Activated CD4-positive, alpha-beta memory T cell treated with anti-CD3 and anti-CD28 coated beads, Interleukin-2, amount 10 ng/mL, durations not matched to agents 7 days and 5 days (primary cell): ENCODE measurements around the gene PDXK. TPM values are rescaled to one million over a fixed set of nuclear protein-coding genes. Genes with fewer than 3 reads are reported as not detected.

ENCODE experiments used
- CTCF ChIA-PET: fragments of 350-600 bp; sonication (Branson Sonifier 250); formaldehyde crosslinking; loops from one replicate; lab custom pipeline; 2021; ENCODE audit warnings: antibody characterized with exemption, inconsistent platforms; lab: Charles Lee
- POLR2A ChIA-PET: fragments of 350-600 bp; sonication (Branson Sonifier 250); formaldehyde crosslinking; loops from one replicate; lab custom pipeline; 2021; ENCODE audit warnings: antibody characterized with exemption; lab: Charles Lee
- DNase-seq: peaks from one replicate; pipeline ENCODE4 v3.0.0-alpha.2; 2020
- H3K27ac Mint-ChIP-seq: one replicate; pipeline ENCODE4 v1.8.0; 2021; ENCODE audit warnings: mild to moderate bottlenecking, mixed read lengths
- H3K27me3 Mint-ChIP-seq: one replicate; pipeline ENCODE4 v1.8.0; 2021; ENCODE audit warnings: mixed read lengths
- H3K36me3 Mint-ChIP-seq: one replicate; pipeline ENCODE4 v1.8.0; 2021; ENCODE audit warnings: low read depth, mixed read lengths
- H3K4me1 Mint-ChIP-seq: one replicate; pipeline ENCODE4 v1.8.0; 2021; ENCODE audit warnings: mixed read lengths
- H3K4me3 Mint-ChIP-seq: one replicate; pipeline ENCODE4 v1.8.0; 2021; ENCODE audit warnings: mild to moderate bottlenecking, mixed read lengths
- H3K9me3 Mint-ChIP-seq: one replicate; pipeline ENCODE4 v1.8.0; 2021; ENCODE audit warnings: mixed read lengths
- total RNA-seq, 2 experiments: library from RNA; stranded (reverse); gene quantifications; one replicate each; pipeline ENCODE4 v1.2.3, GENCODE V29; 2021

Gene PDXK
- total RNA-seq, 2 experiments from 2014 or later, result 94.1 to 95.0 TPM

DNA sequence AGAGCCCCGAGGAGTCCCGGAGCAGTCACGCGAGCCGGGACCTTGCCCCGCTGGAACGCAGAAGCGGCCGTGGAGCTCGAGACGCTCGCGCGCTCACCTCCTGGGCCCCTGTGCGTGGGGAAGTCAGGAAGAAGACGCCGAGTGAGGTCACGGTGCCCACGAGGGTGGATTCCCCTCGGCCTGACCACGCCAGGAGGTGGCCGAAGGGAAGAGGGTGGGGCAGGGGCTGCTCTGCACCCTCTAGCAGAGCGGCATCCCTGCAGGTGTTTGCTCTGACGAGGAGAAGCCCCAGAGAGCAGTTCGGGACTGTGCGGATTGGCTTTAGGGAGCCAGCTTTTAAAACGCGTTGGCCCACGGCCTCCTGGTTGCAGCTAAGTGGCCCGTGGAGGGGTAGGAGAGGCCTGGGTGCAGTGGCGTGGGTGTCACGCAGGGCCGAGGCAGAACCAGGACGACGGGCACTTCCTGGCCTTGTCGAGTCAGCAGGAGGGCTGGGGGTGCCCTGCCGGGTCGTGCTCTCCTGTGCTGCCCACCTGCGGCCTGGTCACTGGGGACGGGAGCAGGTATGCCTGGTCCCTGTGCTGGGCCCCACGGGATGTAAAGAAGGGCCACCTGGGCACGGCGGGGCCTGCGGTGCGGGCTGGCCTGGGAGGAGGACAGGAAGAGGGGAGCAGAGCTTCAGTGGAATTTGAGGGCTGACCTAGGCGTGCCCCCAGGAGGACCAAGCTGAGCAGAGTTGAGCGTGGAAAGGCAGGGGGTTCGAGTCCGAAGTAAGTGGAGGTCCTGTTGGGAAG, 1.0 kb downstream of the PDXK start:
- POLR2A ChIA-PET, result interaction anchor here (0.7 to 2.3 kb wide), 10 partner anchors 8 to 364 kb away, joined by 3 to 27 read pairs (median 4); partner anchors contain the start of gene RRP1
- Mint-ChIP-seq H3K4me3 (peak overlapping the region; percentile 81), H3K36me3 (peaks cover 9% of the 10 kb centered on the region), H3K9me3 (no peaks in the 10 kb centered on the region), H3K27ac (peak overlapping the region; percentile 67), H3K4me1 (peaks cover 34% of the 10 kb centered on the region), H3K27me3 (peaks cover 18% of the 10 kb centered on the region)
- CTCF ChIA-PET, result interaction anchor here (0.9 to 1.5 kb wide), 3 partner anchors 9 to 69 kb away, joined by 3 to 5 read pairs (median 3); partner anchors contain the start of gene RRP1
- no peak for DNase-seq

DNA sequence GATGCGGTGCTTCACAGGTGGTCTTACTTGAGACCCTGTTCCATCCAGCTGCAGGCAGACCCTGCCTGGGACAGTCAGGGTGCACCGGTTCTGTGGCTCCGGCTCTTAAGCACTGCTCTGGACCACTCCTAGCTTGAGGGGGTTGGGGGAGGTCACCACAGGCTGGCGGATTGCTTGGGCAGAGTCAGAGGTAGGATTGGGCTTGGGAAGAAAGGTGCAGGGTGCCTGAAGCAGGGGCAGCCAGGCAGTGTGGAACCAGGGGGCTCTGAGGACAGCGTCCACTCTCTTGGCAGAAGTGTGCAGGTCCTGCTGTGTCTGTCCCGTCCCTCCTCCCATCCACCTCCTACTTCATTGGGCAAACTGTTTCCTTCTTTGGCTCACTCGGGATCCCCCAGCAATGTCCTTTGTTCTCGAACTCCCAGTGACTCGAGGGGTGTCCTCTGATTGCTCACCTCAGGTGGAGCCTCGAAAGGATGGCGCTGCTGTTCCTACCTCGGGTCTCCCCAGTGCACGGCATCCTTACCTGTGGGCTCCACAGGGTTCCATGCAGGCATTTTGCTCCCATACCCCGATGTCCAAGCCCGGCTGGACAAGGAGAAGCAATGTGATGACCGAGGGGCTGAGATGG, 1.7 kb downstream of the PDXK start:
- H3K27me3 Mint-ChIP-seq, result peaks cover 11% of the 10 kb centered on the region
- peaks cover 9% of the 10 kb centered on the region for H3K36me3 Mint-ChIP-seq
- CTCF ChIA-PET, result interaction anchor here (1.4 to 1.5 kb wide), 2 partner anchors 8 to 16 kb away, joined by 3 to 5 read pairs; no protein-coding TSS in a partner anchor
- peaks cover 39% of the 10 kb centered on the region for H3K4me1 Mint-ChIP-seq
- POLR2A ChIA-PET, result interaction anchor here (0.8 to 2.3 kb wide), 11 partner anchors 8 to 363 kb away, joined by 3 to 27 read pairs (median 4); partner anchors contain the start of genes HSF2BP, RRP1 and RRP1B
- peak overlapping the region; percentile 26 for H3K27ac Mint-ChIP-seq
- H3K9me3 Mint-ChIP-seq, result no peaks in the 10 kb centered on the region
- peak overlapping the region; percentile 81 for H3K4me3 Mint-ChIP-seq
- no peak for DNase-seq

DNA sequence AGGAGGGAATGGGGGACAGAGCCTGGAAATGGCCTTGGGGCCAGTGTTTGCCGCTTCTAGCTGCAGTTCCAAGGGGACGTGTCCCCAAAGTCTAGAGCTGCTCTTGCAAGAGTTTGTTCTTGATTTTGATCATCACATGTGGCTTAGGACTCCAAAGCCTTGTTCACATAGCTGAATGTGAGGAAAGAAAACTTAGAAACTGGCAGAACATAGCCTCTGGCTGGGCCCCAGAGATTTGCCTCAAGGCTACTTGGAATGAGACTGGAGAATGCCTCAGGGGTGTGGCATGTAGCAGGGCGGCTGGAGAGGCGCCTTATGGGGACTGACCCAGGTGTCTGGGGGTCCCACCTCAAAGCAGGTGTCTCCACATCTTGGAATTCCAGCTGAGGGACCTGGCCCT, 2.3 kb downstream of the PDXK start:
- no peak overlapping the region for H3K27ac Mint-ChIP-seq
- CTCF ChIA-PET, result interaction anchor here (0.6 kb wide), 1 partner anchor 134 kb away, joined by 3 read pairs; no protein-coding TSS in a partner anchor
- peaks cover 11% of the 10 kb centered on the region for H3K27me3 Mint-ChIP-seq
- DNase-seq, result no peak
- peak overlapping the region; percentile 81 for H3K4me3 Mint-ChIP-seq
- POLR2A ChIA-PET, result interaction anchor here (1.1 to 2.3 kb wide), 5 partner anchors 11 to 62 kb away, joined by 3 to 7 read pairs (median 3); partner anchors contain the start of genes HSF2BP and RRP1B
- peaks cover 12% of the 10 kb centered on the region for H3K36me3 Mint-ChIP-seq
- H3K4me1 Mint-ChIP-seq, result peaks cover 43% of the 10 kb centered on the region
- no peaks in the 10 kb centered on the region for H3K9me3 Mint-ChIP-seq

DNA sequence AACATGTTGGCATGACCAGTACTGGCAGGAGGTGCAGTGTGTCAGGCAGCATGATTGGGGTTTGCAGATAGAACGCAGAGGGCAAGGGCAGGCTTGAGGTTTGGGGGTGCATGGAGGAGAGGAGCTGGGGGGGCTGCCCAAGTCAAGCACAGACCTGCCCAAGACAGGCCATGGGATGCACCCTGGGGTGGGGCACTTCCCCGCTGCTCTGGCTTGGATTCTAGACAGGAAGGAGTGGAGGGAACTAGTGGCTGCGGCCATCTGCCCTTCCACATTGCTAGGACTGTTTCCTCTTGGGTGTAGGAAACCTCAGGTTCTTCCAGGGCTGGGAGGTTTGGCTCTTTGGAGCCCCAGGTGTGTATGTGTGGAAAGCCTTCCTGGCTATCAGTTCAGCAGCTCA, 3.0 kb downstream of the PDXK start:
- peaks cover 4% of the 10 kb centered on the region for H3K27me3 Mint-ChIP-seq
- H3K4me1 Mint-ChIP-seq, result peaks cover 49% of the 10 kb centered on the region
- peaks cover 15% of the 10 kb centered on the region for H3K36me3 Mint-ChIP-seq
- no peak overlapping the region for H3K4me3 Mint-ChIP-seq
- POLR2A ChIA-PET, result interaction anchor here (0.6 to 1.3 kb wide), 2 partner anchors 8 to 11 kb away, joined by 3 read pairs; no protein-coding TSS in a partner anchor
- H3K9me3 Mint-ChIP-seq, result no peaks in the 10 kb centered on the region
- CTCF ChIA-PET, result no interaction called here
- no peak overlapping the region for H3K27ac Mint-ChIP-seq
- DNase-seq, result no peak

DNA sequence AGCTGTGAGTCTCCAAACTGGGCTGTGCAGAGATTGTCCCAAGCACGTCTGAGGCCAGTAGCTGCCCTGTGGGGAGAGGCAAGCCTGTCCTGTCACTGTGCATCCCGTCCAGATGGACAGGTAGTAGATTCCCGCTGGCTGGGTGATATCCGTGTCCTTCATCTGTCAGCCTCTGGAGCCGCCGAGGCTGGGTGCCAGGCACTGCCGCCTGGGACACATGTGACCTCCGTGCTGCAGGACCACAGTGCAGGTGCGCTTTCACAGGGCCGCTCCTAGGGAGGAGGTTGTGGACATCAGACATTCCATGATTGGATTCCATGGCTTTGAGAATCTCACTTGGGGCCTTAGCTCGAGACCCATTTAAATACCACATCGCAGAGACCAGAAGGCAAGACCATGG, 4.7 kb downstream of the PDXK start:
- no peak overlapping the region for H3K4me3 Mint-ChIP-seq
- peaks cover 62% of the 10 kb centered on the region for H3K4me1 Mint-ChIP-seq
- POLR2A ChIA-PET, result interaction anchor here (1.0 kb wide), 1 partner anchor 65 kb away, joined by 3 read pairs; no protein-coding TSS in a partner anchor
- CTCF ChIA-PET, result no interaction called here
- no peaks in the 10 kb centered on the region for H3K9me3 Mint-ChIP-seq
- no peak for DNase-seq
- peak overlapping the region; percentile 31 for H3K27ac Mint-ChIP-seq
- H3K36me3 Mint-ChIP-seq, result peaks cover 15% of the 10 kb centered on the region
- H3K27me3 Mint-ChIP-seq, result no peaks in the 10 kb centered on the region

DNA sequence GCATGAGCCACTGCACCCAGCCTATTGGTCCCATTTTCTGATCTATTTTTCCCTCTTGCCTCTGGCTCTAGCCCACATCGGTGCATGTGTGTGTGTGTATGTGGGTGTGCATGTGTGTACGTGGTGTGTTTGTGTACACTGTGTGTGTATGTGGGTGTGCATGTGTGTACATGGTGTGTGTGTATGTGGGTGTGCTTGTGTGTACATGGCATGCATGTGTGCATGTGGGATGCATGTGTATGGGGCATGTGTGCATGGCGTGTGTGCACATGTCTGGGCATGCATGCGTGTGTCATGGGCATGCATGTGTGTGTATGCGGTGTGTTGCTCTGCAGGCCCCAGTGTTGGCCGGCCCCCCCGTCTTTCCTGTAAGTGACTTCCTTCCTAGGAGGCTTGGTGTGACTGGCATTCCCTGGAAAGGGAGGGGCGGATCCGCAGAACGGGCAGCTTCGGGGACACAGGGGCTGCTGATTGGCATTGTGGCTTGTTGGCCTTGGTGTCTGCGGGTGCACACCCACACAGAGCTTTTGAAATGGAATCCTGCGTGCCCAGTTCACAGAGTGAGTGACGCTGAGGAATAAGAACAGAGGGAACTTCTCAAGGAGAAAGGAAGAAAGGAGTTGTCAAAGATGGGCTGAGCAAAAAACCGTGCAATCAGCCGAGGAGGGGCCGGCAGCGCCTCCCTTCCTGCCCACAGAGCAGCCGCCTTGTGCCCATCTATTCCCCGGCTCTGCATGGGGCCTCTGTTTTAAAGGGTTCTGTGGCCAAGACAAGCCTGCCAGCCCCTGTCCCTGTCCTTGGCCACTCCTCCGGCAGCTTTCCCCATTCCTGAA, 8.0 kb downstream of the PDXK start:
- Mint-ChIP-seq H3K36me3 (peaks cover 13% of the 10 kb centered on the region), H3K9me3 (no peaks in the 10 kb centered on the region), H3K4me1 (peaks cover 61% of the 10 kb centered on the region), H3K27me3 (no peaks in the 10 kb centered on the region), H3K4me3 (peak overlapping the region; percentile 30), H3K27ac (no peak overlapping the region)
- POLR2A ChIA-PET, result interaction anchor here (3.0 kb wide), 1 partner anchor 7 kb away, joined by 27 read pairs; the partner anchor contains the start of gene PDXK
- DNase-seq, result no peak
- CTCF ChIA-PET, result no interaction called here

DNA sequence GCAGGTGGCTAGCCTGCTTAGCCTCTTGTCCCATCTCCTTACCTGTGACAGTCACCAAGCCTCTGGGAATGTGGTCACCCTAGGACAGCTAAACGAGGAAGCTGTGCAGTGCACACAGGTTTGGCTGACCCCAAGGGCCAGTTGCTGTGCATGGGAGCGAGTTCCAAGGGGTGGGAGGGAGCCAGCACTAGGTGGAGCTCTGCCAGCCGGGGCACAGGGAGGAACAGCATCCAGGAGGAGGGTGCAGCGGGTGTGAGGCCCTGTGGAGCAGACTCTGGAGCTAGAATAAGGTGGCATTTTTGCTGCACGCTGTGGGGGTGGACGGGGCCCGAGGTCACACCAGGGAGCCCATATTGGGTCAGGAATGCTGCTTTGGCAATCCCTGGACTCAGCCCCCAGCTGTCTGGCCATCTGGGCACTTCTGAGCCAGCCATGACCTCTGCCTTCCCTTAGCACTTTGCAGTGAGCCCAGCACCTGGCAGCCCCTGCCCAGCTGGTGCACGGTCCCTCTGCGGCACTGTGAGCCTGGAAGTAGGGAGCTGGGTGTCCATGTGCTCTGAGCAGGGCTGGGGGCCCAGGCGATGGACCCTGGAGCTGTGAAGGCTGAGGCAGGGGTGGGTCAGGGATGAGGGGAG, 8.7 kb downstream of the PDXK start:
- POLR2A ChIA-PET, result interaction anchor here (0.6 to 3.0 kb wide), 4 partner anchors 8 to 65 kb away, joined by 3 to 27 read pairs (median 4); partner anchors contain the start of gene PDXK
- H3K27ac Mint-ChIP-seq, result no peak overlapping the region
- no peaks in the 10 kb centered on the region for H3K27me3 Mint-ChIP-seq
- peaks cover 12% of the 10 kb centered on the region for H3K36me3 Mint-ChIP-seq
- H3K4me1 Mint-ChIP-seq, result peaks cover 59% of the 10 kb centered on the region
- no peak for DNase-seq
- H3K4me3 Mint-ChIP-seq, result peak overlapping the region; percentile 69
- H3K9me3 Mint-ChIP-seq, result no peaks in the 10 kb centered on the region
- CTCF ChIA-PET, result interaction anchor here (1.1 to 2.3 kb wide), 4 partner anchors 9 to 248 kb away, joined by 3 to 7 read pairs (median 4); partner anchors contain the start of gene RRP1

DNA sequence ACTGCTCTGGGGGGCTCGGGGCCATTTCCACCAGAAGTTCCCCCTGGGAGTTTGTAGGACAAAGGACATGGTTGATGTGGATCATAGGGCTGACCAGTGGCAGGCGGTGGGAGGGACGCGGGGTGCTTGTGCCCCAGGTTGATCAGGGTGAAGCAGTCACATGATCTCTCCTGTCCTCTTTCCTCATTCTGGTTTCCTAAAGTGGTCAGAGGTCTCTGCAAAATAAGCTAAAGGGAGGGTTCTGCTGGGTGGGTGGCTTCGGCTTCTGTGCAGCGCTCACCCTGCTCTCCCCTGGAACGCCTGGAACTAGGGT, 9.2 kb downstream of the PDXK start:
- Mint-ChIP-seq H3K4me1 (peaks cover 60% of the 10 kb centered on the region), H3K9me3 (no peaks in the 10 kb centered on the region), H3K27ac (peak overlapping the region; percentile 54), H3K36me3 (peaks cover 10% of the 10 kb centered on the region), H3K27me3 (no peaks in the 10 kb centered on the region), H3K4me3 (peak overlapping the region; percentile 69)
- no peak for DNase-seq
- POLR2A ChIA-PET, result interaction anchor here (0.6 to 3.0 kb wide), 7 partner anchors 8 to 69 kb away, joined by 3 to 27 read pairs (median 4); partner anchors contain the start of genes HSF2BP, PDXK, RRP1 and RRP1B
- CTCF ChIA-PET, result interaction anchor here (1.0 to 2.3 kb wide), 5 partner anchors 8 to 247 kb away, joined by 3 to 7 read pairs (median 5); partner anchors contain the start of gene RRP1

DNA sequence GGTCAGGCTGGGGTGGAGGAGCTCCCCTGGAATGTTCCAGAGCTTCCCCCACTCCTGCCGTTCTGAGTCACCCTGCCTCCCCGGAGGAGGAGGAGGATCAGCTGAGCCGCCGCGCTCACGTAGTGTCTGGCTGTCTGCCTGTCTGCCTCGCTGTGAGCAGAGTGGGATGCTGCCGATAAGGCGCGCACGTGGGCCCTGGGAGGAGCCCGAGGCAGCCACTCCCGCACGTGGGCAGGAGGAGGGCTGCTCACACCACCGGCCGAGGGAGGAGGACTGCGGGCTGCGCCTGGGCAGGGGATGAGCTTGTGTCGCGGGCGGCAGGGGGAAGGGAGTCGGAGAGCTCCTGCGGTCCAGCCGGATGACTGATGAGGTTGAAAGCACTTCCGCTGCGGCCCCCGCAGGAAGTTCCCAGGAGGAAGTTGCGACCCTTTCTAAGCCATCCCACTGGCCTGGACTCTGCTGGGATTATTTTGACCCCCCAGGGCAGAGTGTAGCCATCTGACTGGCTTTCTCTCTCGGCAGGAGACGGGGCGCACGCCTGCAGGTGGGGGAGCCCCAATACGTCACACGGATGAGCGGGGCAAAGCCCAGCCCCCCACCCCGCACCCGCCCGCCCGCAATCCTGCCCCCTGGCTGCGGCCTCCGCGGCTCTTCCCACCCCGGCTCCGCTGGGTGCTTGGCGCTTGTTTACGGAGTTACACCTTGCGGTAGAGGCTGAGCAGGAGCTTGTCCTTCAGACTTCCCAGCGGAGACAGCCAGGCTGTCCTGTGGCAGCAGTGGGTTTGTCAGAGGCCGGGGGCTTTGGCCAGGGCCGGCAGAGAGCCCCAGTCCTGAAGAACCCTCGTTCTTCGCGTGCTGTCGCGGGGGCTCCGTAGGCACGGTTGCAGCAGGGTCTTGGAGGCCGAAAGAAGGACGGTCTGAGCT, 9.8 kb downstream of the PDXK start:
- ChIA-PET POLR2A (interaction anchor here (0.6 to 3.0 kb wide), 7 partner anchors 9 to 70 kb away, joined by 3 to 27 read pairs (median 4); partner anchors contain the start of genes HSF2BP, PDXK, RRP1 and RRP1B), CTCF (interaction anchor here (1.0 to 2.3 kb wide), 5 partner anchors 8 to 247 kb away, joined by 3 to 7 read pairs (median 5); partner anchors contain the start of gene RRP1)
- Mint-ChIP-seq H3K36me3 (peaks cover 10% of the 10 kb centered on the region), H3K27ac (peak overlapping the region; percentile 54), H3K4me3 (peak overlapping the region; percentile 69), H3K4me1 (peaks cover 63% of the 10 kb centered on the region), H3K9me3 (no peaks in the 10 kb centered on the region), H3K27me3 (no peaks in the 10 kb centered on the region)
- peak; percentile 78 for DNase-seq

DNA sequence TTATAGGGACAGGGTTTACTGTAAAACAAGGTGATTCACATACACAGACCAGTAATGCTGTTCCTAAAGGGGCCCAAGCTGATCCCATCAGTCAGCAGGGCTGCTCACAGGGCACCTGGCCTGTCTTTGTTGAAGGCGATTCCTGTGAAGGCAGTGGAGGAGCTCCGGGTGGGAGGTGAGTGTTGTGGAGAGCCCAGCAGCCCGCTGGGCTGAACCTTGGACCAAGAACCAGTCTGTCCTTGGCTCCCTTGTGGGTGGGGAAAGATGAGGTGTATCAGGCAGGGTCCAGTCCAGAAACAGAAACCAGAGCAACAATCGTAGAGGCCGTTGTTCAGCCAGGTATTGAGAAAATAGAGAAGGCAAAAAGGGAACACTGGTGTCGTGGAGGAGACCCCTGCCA, 12.5 kb downstream of the PDXK start:
- Mint-ChIP-seq H3K27ac (no peak overlapping the region), H3K4me3 (no peak overlapping the region), H3K27me3 (no peaks in the 10 kb centered on the region), H3K9me3 (no peaks in the 10 kb centered on the region), H3K36me3 (peaks cover 8% of the 10 kb centered on the region), H3K4me1 (peaks cover 69% of the 10 kb centered on the region)
- ChIA-PET POLR2A (interaction anchor here (1.6 kb wide), 1 partner anchor 11 kb away, joined by 4 read pairs; no protein-coding TSS in a partner anchor), CTCF (no interaction called here)
- no peak for DNase-seq
